GM21786 (cell line): ENCODE results near the gene SPDYA.
A peak's percentile ranks its signal among the peaks of the same experiment; 100 is the strongest.

Source experiments
- ATAC-seq: cut with Tn5 transposase; IDR thresholded peaks from one replicate; pipeline ENCODE4 v1.9.1; 2021; ENCODE audit not compliant: unreplicated experiment

Gene SPDYA

DNA sequence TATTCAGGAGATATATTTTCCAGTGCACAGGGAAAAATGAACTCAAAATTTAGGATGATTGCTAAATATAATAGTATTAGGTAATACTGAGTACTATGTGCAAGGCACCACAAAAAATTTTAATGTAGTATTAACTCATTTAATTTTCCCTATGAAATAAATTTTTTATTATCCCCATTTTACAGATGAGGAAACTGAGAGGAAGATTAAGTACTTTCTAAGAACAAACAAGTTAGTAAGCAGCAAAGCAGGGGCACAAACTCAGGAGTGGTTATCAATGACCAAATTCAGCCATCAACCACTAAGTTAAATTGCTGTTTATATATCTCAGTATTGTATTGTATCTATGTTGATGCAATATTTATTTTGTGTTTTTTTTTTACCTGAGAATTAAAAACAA lies 14.2 kb downstream of the SPDYA start:
- no peak for ATAC-seq

DNA sequence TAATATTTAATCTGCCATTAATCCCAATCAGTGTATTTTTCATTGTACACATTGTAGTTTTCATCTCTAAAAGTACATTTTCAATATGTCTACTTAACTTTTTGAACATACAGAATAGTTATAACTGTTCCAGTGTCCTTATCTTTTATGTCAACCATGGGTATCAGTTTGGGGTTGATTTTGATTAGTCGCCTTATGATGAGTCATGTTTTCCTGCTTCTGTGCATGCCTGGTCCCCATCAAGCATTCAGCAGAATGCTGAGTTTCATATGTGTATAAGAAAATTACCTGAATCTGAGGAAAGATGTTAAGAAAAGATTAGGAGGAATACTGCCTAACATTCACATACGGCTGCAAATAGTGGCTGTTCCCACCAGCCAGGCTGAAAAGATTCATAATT lies 17.7 kb downstream of the SPDYA start:
- no peak for ATAC-seq

DNA sequence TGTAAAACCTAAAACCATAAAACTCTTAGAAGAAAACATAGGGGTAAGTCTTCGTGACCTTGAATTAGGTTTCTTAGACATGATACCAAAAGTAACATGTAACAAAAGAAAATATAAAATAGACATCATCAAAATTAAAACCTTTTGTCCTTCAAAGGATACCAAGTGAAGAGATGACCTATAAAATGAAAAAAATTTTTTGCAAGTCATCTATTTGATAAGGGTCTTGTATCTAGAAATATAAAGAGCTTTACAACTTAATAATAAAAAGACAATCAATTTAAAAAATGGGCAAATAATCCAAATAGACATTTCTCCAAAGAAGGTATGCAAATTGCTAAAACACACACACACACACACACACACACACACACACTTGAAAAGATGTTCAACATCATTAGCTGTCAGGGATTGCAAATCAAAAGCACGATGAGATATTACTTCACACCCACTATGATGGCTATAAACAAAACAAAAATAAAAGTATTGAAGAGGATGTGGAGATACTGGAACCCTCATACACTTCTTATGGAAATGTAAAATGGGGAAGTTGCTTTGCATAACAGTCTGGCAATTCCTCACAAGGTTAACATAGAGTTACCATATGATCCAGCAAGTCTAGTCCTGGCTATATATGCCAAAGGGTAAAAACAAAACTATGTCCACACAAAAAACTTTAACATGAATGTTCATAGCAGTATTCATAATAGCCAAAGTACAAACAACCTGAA lies 23.3 kb downstream of the SPDYA start:
- ATAC-seq, result no peak

DNA sequence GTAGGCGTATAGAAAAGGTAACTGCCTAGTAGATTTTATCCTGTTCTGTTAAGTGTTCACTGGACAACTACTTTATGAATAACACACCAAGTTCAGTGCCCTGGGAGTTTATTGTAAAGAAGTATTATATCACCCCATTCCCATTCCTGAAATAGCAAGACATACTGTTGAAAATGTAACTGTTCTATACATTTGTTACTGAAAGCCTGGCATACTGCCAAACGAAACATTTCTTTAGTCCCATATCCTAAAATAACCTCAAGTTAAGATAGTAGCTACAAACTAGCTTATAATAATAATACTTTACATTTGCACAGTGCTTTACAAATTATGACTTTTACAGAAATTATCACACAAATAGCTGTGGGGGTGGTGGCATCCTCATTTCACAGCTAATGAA lies 25.1 kb downstream of the SPDYA start:
- no peak for ATAC-seq

DNA sequence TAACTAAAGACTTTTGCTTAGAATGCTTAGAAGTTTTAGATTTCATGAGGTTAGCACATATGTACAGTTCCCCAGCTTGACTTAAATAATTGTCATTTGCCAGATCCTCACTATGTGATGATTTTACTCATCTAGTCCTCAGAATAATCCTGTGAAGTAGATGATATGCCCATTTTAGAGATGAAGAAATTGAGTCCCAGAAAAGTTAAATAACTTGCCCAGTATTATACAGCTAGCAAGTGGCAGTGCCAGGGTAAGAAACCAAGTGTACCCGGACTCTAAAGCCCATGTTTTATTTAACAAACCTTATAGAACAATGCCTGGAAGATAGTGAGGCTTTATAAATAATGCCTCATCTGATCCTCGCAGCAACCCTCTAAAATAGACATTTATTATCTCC lies 28.3 kb downstream of the SPDYA start:
- ATAC-seq, result no peak

DNA sequence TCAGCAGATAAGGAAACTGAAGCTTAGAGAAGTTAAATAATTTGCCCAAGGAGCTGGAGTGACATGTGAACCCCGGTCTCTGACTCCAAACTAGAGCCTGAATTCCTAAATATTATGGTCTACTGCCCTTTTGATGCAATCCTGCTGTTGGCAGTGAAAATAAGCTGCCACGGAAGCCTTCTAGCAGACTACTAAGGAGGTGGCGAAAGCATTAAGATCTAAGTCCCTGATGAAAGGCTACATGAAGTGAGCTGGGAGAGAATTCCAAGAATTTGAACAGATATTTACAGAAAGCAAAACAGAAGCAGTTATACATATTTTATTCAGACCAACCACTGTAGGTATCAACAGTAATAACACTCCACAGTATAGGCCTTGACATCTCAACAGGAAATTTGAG lies 31.4 kb downstream of the SPDYA start:
- ATAC-seq, result no peak

DNA sequence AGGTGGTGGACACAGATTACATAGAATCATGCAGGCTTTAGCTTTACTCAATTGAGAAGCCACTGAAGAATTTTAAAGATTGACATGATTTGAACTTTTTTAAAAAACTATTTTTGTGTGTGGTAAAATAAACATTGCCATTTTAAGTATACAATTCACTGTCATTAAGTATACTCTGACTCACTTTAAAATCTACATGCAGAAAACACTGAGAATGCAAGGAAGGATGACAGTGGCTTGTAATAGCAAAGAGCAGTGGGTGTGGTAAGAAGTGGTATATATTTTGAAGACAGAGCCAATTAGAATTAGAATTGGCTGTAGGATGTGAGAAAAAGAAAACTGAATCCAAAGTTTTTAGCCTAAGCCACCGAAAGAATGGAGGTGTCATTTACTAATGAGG lies 44.6 kb downstream of the SPDYA start:
- no peak for ATAC-seq

DNA sequence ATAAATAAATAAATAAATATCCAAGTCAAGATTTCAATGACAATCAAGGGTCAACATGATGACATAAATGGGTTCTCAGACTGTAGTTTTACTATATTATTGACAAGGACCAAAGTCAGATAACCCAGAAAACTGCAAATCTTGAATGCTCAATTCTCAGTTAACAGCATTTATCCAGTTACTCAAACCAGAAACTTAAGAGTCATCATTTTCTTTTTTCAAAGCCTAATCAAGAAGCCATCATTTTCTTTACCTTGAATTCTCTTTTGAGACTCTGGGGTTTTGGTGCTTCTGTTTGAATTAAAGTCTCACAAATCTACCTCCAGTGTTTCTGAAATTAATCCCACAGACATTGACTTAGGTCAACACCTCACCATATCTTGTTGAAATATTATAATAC lies 45.3 kb downstream of the SPDYA start:
- no peak for ATAC-seq

DNA sequence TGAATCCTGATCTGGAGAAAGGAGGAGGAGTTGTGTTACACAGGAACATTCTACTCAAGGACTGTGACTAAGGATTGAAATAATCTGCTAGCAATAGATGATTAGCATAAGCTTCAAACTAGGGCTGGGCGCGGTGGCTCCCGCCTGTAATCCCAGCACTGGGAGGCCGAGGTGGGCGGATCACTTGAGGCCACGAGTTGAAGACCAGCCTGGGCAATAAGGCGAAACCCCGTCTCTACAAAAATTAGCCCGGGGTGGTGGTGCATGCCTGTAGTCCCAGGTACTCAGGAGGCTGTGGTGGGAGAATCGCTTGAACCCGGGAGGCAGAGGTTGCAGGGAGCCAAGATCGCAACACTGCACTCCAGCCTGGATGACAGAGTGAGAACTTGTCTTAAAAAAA lies 58.0 kb downstream of the SPDYA start:
- ATAC-seq, result no peak

DNA sequence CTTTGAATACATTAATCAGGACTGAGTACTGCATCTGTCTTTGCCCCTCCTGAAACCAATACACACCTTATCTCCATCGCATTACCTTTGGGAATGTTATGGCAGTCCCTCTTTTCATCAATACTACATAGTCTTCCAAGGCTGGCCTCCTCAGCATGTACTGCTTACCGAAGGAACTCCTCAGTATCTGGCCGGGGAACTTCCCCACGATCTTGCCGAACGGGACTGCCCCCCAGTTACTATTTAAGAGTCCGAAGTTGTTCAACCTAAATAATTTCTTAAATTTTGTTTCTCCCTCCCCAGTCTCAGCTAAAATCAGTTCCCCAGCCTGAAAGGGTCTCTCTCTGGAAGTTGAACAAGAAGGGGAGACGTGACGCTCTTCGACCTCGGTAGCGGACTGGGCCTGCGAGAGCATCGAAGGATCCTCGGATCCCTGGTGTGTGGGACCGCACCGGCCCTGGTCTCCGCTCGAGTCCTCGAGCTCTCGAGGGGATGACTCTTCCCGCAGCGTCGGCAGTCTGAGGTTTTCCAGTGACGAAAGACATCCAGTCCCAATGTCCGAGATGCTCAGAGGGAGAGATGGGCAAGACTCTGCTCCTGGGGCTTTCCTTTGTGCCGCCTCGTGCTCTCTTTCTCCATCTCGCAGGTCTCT lies 59.0 kb downstream of the SPDYA start:
- ATAC-seq, result peak; percentile 19

DNA sequence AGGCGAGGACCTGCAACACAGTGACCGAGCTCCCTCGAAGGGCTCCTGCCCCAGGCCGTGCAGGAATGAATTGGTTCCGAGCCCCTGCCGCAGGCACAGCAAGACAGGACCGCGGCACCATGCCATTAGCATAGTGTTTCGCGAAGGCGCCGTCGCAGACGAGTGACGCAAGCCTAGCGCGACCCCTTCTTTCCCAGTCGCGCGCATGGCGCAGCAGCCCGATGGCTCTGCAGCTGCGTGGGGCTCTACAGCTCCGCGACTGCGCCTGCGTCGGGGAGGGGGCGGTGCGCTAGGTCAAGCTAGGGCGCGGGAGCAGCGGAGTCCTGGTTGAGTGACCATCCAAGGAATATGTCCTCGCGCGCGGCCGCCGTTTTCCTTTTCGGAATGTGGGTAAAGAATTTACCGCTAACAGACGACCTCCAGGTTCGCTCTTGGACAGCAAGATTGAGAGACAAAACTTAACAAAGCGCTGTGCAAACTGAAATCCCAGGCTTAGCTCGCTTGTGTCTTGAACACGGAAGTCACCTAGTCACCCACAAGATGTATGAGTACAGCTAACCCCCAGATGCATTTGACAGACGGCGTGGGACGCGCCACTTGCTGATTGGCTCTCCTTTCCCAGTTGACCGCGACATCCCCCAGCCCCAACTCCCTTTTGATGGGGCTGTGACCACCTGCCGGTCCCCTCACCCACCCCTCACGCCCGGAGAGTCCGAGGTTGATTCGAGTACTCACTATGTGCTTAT lies 59.7 kb downstream of the SPDYA start, which contains the start of gene TRMT61B:
Gene TRMT61B (minus strand): TSS at position 164 of the 746 bp plus-strand sequence. CDS start 32 bp downstream, at position 132.
- peak; percentile 96 for ATAC-seq

DNA sequence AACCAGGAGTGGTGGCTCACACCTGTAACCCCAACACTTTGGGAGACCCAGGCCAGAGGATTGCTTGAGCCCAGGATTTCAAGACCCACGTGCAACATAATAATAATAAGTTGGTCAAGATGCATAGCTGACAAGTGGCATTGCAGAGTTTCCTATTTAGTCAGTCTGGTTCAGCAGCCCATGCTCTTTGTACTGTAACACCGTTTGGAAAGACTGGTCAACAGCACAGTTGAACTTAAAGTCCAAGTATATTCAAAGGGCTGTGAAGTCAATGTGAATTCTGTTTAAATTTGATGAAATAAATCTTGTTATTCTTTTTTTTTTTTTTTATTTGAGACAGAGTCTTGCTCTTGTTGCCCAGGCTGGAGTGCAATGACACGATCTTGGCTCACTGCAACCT lies 61.0 kb downstream of the SPDYA start:
- no peak for ATAC-seq

DNA sequence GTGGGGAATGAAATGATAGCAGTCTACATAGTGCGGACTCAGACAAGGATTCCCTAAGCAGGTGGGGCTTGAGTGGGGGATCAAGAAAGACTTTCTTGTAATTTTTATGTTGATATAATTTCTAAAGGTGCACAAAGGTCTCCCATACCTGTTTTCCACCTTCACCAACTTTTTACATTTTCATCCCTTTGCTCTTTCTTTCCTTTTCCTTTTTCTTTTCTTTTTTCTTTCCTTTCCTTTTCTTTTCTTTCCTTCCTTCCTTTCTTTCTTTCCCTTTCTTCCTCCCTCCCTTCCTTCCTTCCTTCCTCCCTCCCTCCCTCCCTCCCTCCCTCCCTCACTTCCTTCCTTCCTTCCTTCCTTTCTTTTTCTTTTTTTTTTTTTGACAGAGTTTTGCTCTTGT lies 69.6 kb downstream of the SPDYA start:
- no peak for ATAC-seq

DNA sequence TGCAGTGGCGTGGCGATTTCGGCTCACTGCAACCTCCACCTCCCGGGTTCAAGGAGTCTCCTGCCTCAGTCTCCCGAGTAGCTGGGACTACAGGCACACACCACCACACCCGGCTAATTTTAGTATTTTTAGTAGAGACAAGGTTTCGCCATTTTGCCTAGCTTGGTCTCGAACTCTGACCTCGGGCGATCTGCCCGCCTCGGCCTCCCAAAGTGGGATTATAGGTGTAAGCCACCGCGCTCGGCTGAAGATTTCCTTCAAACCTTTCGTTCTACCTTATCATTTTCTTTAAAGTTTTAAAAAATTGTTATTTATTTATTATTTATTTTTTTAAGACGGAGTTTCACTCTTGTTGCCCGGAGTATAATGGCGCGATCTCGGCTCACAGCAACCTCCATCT lies 82.9 kb downstream of the SPDYA start:
- ATAC-seq, result no peak

DNA sequence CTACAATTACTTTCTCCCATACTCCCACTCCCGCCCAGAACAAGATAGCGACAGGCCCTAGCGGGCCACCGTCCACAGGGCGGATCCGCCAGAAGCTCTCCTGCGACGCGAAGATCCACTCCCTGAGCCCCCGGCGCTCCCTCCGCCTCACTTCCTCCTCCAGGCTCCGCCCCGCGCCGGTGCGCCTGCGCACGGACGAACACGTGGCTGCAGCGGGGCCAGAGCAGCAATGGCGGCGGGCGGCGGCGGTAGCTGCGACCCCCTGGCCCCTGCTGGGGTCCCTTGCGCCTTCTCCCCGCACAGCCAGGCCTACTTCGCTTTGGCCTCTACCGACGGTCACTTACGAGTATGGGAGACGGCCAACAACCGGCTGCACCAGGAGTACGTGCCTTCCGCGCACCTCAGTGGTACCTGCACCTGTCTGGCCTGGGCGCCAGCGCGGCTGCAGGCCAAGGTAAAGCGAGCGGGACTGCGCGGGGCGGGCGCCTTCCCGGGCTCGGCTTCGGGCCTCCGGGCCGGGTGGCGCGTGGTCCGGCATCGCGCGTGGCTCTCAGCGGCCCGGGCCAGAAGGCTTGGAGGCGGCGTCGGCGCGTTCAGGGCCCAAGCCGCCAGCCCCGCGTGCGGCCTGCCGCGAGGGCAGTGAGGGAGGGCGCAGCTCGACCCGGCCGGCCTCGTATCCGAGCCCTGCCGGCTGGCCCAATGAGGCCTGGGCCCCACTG lies 84.0 kb downstream of the SPDYA start, which contains the start of gene WDR43:
Gene WDR43 (plus strand): TSS at position 198 of the 719 bp plus-strand sequence. CDS start 32 bp downstream, at position 230.
- ATAC-seq, result peak; percentile 89

DNA sequence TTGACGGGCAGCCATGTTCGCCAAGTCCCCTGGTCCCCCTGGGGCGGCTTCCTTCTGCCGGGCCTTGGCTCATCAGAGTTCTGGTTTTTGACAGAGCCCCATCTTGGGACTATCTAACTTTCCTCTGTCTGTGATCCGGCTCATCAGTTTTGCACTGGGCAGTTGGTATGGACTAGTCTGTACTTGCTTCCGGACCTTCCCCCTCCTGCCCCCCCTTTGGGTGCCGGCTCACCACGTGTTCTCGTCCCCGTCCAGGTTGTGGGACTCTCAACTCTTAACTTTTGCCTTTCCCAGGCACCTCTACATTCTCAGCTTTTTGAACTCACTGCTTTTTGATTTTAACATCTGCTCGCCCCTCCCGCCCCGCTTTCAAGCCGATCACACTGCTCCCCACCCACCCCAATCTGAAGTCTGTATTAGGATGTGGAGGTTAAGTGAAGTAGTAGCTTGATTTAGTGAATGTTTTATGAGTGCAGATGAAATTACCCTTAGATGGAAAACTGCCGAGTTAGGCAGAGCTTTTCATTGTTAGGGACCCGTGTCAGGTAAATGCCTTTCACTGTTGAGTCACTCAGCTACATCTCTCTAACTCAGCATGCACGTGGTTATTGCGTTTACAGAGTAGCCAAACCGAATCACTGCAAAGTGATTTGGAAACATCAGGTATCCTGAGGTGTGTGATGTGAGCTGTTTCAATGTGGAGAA lies 84.7 kb downstream of the SPDYA start:
- ATAC-seq, result peak; percentile 24

DNA sequence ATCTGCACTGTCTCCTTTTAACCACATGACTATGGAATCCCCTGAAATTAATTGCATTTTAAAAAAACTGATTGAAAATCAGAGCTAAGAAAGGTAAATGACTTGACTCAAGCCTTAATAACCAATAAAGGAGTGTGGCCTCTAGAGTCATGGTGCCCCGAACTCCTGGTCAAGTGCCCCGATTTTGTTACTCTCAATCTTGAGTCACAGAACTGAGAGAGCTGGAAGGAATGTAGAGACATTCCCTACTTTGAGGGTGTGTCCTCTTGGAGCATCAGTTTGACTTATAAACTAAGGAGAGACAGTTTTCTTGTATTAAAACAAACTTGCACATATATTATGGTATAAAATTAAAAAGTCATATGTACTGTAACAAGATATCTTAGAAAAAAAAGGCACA lies 86.3 kb downstream of the SPDYA start:
- no peak for ATAC-seq

DNA sequence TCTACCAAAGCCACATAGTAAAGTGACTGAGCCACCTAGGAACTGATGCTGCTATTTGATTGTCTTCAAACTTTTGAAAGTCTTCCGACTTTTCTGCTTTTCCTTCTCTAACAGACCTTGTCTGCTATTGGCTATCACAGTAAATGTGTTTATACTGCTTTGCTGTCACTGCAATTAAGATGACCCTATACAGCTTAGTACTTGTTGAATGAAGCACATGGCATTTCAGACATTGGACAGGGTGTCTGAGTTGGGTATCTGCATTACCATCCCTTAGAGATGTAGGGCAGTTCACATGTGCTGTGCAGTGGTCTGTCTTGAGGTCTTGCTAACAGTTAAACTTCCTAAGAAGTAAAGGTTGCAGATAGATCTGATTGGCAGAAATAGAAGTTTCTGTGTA lies 87.4 kb downstream of the SPDYA start:
- ATAC-seq, result no peak
